Vagina (tissue), 2 donors: Measurements from ENCODE around the gene HOOK2. TPM values are rescaled to one million over a fixed set of nuclear protein-coding genes. Genes with fewer than 3 reads are reported as not detected.

Experiments used
- DNase-seq, 2 donors: peaks; one replicate each; pipeline ENCODE4 v3.0.0-alpha.2; 2017; ENCODE audit errors: extremely low spot score in 2 of 2
- H3K27ac ChIP-seq: fragments of 200-600 bp; sonication (generic); one replicate; pipeline ENCODE4 v1.5.1; 2019
- H3K27me3 ChIP-seq: fragments of 200-600 bp; sonication (generic); one replicate; pipeline ENCODE4 v1.5.1; 2019
- H3K36me3 ChIP-seq, 2 donors: fragments of 200-600 bp; sonication (generic); one replicate each; pipeline ENCODE4 v1.5.1; 2017 to 2019
- H3K4me1 ChIP-seq: fragments of 200-600 bp; sonication (generic); one replicate; pipeline ENCODE4 v1.5.1; 2019
- H3K4me3 ChIP-seq, 2 donors: fragments of 200-600 bp; sonication (generic); 1 replicate in 1 of 2; 2 replicates in 1 of 2; pipeline ENCODE4 v1.5.1; 2016 to 2019
- H3K9me3 ChIP-seq: fragments of 200-600 bp; sonication (generic); one replicate; pipeline ENCODE4 v1.5.1; 2019
- CTCF ChIP-seq, 3 experiments: fragments of 450-650 bp in 2 of 3; fragments of 200-600 bp in 1 of 3; sonication (generic) in 1 of 3; IDR thresholded peaks; one replicate each; pipeline ENCODE4 v1.5.1; 2017 to 2019; ENCODE audit warnings: antibody characterized with exemption in 3 of 3, mild to moderate bottlenecking in 2 of 3, moderate library complexity in 2 of 3
- POLR2A ChIP-seq, 2 donors: fragments of 450-650 bp; IDR thresholded peaks; one replicate each; pipeline ENCODE4 v1.6.1; 2017; ENCODE audit warnings: antibody characterized with exemption in 2 of 2, mild to moderate bottlenecking in 2 of 2, moderate library complexity in 2 of 2
- POLR2AphosphoS5 ChIP-seq, 2 donors: sonication (generic); formaldehyde crosslinking; IDR thresholded peaks; one replicate each; pipeline ENCODE4 v1.9.0; 2017; ENCODE audit warnings: antibody characterized with exemption in 2 of 2, mild to moderate bottlenecking in 2 of 2, low read depth in 1 of 2; ENCODE audit not compliant: insufficient read depth in 1 of 2
- intact Hi-C: fragments of 100-400 bp; cut with DNase I; formaldehyde crosslinking; loops from one replicate; pipeline ENCODE4 v1.15.1; 2023
- total RNA-seq: library from RNA; depleted of rRNA; stranded (reverse); fragments of >200 nt; gene quantifications from one replicate; pipeline ENCODE4 v1.2.3, GENCODE V29; 2016

Gene HOOK2
- total RNA-seq, 1 donor from 2014 or later, result 65.6 TPM

GRCh38 chr19:12782424-12783290, 7.3 kb upstream of the HOOK2 start:
- peak overlapping the region; percentile 97 for H3K27ac ChIP-seq
- H3K4me3 ChIP-seq, result peak overlapping the region; percentile 45 to 59
- no peaks in the 10 kb centered on the region for H3K9me3 ChIP-seq
- H3K36me3 ChIP-seq, result no peaks in the 10 kb centered on the region
- peaks cover 75% of the 10 kb centered on the region for H3K4me1 ChIP-seq
- DNase-seq, result no peak
- no peaks in the 10 kb centered on the region for H3K27me3 ChIP-seq
- intact Hi-C loops, result no loop called here
- TF ChIP-seq POLR2AphosphoS5 (IDR thresholded peaks at IDR 0.05; ENCODE audit: insufficient read depth in 1 of 2, low read depth in 1 of 2) (peak; percentile 21 to 85), CTCF (IDR thresholded peaks at IDR 0.05) (no peak), POLR2A (IDR thresholded peaks at IDR 0.05) (peak in 1 of 2 donors; percentile 56)

- Histone ChIP-seq H3K36me3 (no peaks in the 10 kb centered on the region), H3K4me3 (peak overlapping the region; percentile 45 to 59), H3K27ac (peak overlapping the region; percentile 97), H3K9me3 (no peaks in the 10 kb centered on the region), H3K4me1 (peaks cover 73% of the 10 kb centered on the region), H3K27me3 (no peaks in the 10 kb centered on the region)
- TF ChIP-seq POLR2AphosphoS5 (IDR thresholded peaks at IDR 0.05; ENCODE audit: insufficient read depth in 1 of 2, low read depth in 1 of 2), result peak in 1 of 2 donors; percentile 16
- no peak for TF ChIP-seq POLR2A (IDR thresholded peaks at IDR 0.05)
- no peak for TF ChIP-seq CTCF (IDR thresholded peaks at IDR 0.05)
- no peak for DNase-seq
- intact Hi-C loops, result no loop called here
Measured at GRCh38 chr19:12782174-12782423, 6.7 kb upstream of the HOOK2 start.

GRCh38 chr19:12779162-12779993, 4.0 kb upstream of the HOOK2 start:
- Histone ChIP-seq H3K36me3 (no peaks in the 10 kb centered on the region), H3K27me3 (no peaks in the 10 kb centered on the region), H3K4me3 (peak overlapping the region; percentile 56 to 85), H3K27ac (peak overlapping the region; percentile 94), H3K9me3 (no peaks in the 10 kb centered on the region), H3K4me1 (peaks cover 62% of the 10 kb centered on the region)
- DNase-seq, result no peak
- TF ChIP-seq POLR2A (IDR thresholded peaks at IDR 0.05) (no peak), POLR2AphosphoS5 (IDR thresholded peaks at IDR 0.05; ENCODE audit: insufficient read depth in 1 of 2, low read depth in 1 of 2) (peak in 1 of 2 donors; percentile 52)
- intact Hi-C loops, result no loop called here

- Histone ChIP-seq H3K4me3 (peak overlapping the region; percentile 56 to 85), H3K27me3 (no peaks in the 10 kb centered on the region)
- intact Hi-C loops, result loop anchor here (1.0 kb wide), 1 partner anchor 17 kb away; no protein-coding TSS in a partner anchor
Measured at GRCh38 chr19:12778905-12779161, 3.5 kb upstream of the HOOK2 start.

More at GRCh38 chr19:12778905-12779161, 3.5 kb upstream of the HOOK2 start:
- peak overlapping the region; percentile 94 for H3K27ac ChIP-seq
- TF ChIP-seq CTCF (IDR thresholded peaks at IDR 0.05) (no peak), POLR2A (IDR thresholded peaks at IDR 0.05) (no peak), POLR2AphosphoS5 (IDR thresholded peaks at IDR 0.05; ENCODE audit: insufficient read depth in 1 of 2, low read depth in 1 of 2) (no peak)
- H3K36me3 ChIP-seq, result no peaks in the 10 kb centered on the region
- no peak for DNase-seq
- H3K4me1 ChIP-seq, result peaks cover 57% of the 10 kb centered on the region
- no peaks in the 10 kb centered on the region for H3K9me3 ChIP-seq
